ENCODE measurements around the gene APOBEC3B. TPM values are rescaled to one million over a fixed set of nuclear protein-coding genes. Genes with fewer than 3 reads are reported as not detected.
A peak's percentile ranks its signal among the peaks of the same experiment; 100 is the strongest.
"Not testable (repeated sequence)": the region's sequence is repeated elsewhere in the genome, so short reads cannot be mapped to it uniquely, and the experiment has no call there.

Gene APOBEC3B
- total and polyA plus RNA-seq, 2 experiments from 2014 or later = 2.2 to 11.0 TPM

DNA sequence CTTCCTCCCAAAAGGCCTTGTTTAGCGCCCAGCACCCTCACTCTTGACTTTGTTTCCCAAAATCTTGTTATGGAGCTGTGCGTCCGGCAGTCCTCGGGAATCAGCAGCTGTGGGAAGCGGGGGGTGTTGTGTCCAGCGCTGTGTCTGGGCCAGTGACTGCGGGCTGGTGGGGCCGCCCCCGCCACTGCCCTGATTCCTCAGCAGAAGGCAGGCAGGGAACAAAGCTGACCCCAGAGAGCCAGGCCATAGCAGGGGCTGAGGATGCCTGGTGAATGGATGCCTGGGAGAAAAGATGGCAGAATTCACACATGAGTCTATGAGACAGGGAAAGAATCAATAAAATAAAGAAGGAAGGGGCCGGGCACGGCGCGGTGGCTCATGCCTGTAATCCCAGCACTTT lies 34.4 kb downstream of the APOBEC3B start:
- no peaks in the 10 kb centered on the region for H3K9me2 ChIP-seq (replicated peaks; ENCODE audit: insufficient read depth)
- no peak for DNase-seq (ENCODE audit: low spot score)
- no peaks in the 10 kb centered on the region for H3K36me3 ChIP-seq (replicated peaks; ENCODE audit: insufficient read depth, low read depth)
- H2AFZ ChIP-seq = no peak overlapping the region
- H3K9me3 ChIP-seq (ENCODE audit: low read depth) = no peaks in the 10 kb centered on the region
- H3K4me2 ChIP-seq = no peak overlapping the region
- H3K79me2 ChIP-seq = peaks cover 14% of the 10 kb centered on the region
- peaks cover 30% of the 10 kb centered on the region for H3K4me1 ChIP-seq (ENCODE audit: insufficient read depth)
- no peaks in the 10 kb centered on the region for H3K27me3 ChIP-seq
- H4K20me1 ChIP-seq (ENCODE audit: insufficient read depth, poor library complexity, severe bottlenecking) = no peaks in the 10 kb centered on the region
- no peak overlapping the region for H3K4me3 ChIP-seq
- TF ChIP-seq EZH2phosphoT487 (IDR thresholded peaks at IDR 0.05; ENCODE audit: low read depth, severe bottlenecking, unreplicated experiment) (no peak), EZH2 (IDR thresholded peaks at IDR 0.05; ENCODE audit: borderline replicate concordance) (no peak)
- TF ChIP-seq, protein P1, sequence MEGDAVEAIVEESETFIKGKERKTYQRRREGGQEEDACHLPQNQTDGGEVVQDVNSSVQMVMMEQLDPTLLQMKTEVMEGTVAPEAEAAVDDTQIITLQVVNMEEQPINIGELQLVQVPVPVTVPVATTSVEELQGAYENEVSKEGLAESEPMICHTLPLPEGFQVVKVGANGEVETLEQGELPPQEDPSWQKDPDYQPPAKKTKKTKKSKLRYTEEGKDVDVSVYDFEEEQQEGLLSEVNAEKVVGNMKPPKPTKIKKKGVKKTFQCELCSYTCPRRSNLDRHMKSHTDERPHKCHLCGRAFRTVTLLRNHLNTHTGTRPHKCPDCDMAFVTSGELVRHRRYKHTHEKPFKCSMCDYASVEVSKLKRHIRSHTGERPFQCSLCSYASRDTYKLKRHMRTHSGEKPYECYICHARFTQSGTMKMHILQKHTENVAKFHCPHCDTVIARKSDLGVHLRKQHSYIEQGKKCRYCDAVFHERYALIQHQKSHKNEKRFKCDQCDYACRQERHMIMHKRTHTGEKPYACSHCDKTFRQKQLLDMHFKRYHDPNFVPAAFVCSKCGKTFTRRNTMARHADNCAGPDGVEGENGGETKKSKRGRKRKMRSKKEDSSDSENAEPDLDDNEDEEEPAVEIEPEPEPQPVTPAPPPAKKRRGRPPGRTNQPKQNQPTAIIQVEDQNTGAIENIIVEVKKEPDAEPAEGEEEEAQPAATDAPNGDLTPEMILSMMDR (IDR thresholded peaks at IDR 0.05; ENCODE audit: poor library complexity) = no peak
- 97% methylated on average over 13 of the region's 13 CpGs for WGBS (ENCODE audit: low lambda C conversion rate, missing lambda C conversion rate)
- no peak overlapping the region for H3K27ac ChIP-seq

DNA sequence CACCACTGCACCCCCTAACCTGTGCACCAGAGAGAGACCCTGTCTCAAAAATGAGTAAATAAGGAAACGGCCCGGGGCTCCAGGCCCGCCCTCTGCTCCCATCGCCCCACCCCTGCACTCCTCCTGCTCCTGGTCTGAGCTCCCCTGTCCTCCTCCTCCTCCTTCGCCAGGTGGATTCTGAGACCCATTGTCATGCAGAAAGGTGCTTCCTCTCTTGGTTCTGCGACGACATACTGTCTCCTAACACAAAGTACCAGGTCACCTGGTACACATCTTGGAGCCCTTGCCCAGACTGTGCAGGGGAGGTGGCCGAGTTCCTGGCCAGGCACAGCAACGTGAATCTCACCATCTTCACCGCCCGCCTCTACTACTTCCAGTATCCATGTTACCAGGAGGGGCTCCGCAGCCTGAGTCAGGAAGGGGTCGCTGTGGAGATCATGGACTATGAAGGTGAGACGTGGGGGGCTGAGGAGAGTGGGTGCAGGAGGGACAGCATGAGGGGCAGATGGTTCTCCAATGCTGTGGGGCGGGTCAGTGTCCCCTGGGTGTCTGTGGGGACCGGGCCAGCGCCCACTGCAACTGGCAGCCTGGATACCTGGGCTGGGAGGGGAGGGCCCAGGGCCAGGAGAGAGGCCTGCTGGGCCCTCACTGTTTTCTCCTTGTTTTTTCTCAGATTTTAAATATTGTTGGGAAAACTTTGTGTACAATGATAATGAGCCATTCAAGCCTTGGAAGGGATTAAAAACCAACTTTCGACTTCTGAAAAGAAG lies 35.6 kb downstream of the APOBEC3B start:
- TF ChIP-seq EZH2phosphoT487 (IDR thresholded peaks at IDR 0.05; ENCODE audit: low read depth, severe bottlenecking, unreplicated experiment) (no peak), EZH2 (IDR thresholded peaks at IDR 0.05; ENCODE audit: borderline replicate concordance) (no peak)
- TF ChIP-seq, protein P1 (IDR thresholded peaks at IDR 0.05; ENCODE audit: poor library complexity) = no peak
- Histone ChIP-seq H3K9me2 (replicated peaks; ENCODE audit: insufficient read depth) (no peaks in the 10 kb centered on the region), H3K4me2 (no peak overlapping the region), H3K79me2 (peaks cover 14% of the 10 kb centered on the region), H3K27ac (no peak overlapping the region), H4K20me1 (ENCODE audit: insufficient read depth, poor library complexity, severe bottlenecking) (no peaks in the 10 kb centered on the region), H3K9me3 (ENCODE audit: low read depth) (no peaks in the 10 kb centered on the region), H3K27me3 (no peaks in the 10 kb centered on the region), H3K4me3 (no peak overlapping the region), H3K36me3 (replicated peaks; ENCODE audit: insufficient read depth, low read depth) (no peaks in the 10 kb centered on the region), H2AFZ (no peak overlapping the region), H3K4me1 (ENCODE audit: insufficient read depth) (peaks cover 31% of the 10 kb centered on the region)
- 78% methylated on average over 18 of the region's 18 CpGs for WGBS (ENCODE audit: low lambda C conversion rate, missing lambda C conversion rate)
- DNase-seq (ENCODE audit: low spot score) = no peak

DNA sequence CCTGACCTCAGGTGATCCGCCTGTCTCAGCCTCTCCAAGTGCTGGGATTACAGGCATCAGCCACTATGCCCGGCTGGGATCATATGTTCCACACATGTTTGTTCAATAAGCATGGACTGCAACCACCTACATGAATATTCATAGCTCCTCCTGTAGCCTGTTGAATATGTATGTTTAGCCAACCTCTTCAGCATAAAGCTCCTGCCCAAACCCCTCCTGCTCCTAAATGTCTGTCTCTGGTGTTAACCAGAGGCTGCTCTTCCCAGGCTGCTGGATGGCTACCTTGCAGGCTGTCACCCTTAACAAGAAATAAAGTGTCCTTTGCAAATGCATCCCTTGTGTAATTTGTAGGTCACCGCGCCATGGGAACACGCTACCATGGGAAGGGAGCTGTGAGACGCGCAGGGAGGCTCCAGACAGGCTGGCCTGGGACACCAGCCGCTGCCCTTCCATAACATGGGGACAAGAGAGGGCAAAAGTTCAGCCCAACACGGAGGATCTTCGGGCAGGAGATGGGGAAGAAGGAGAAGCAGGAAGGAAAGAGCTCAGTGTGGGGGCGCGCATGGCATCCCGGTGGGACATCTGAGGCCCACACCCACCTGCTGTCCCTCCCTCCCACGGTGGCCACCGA lies 38.0 kb downstream of the APOBEC3B start:
- not testable (repeated sequence) for H3K36me3 ChIP-seq (replicated peaks; ENCODE audit: insufficient read depth, low read depth); H3K9me2 ChIP-seq (replicated peaks; ENCODE audit: insufficient read depth); H3K4me1 ChIP-seq (ENCODE audit: insufficient read depth); H3K9me3 ChIP-seq (ENCODE audit: low read depth); H3K4me3 ChIP-seq; H4K20me1 ChIP-seq (ENCODE audit: insufficient read depth, poor library complexity, severe bottlenecking); H2AFZ ChIP-seq; H3K27me3 ChIP-seq
- H3K27ac ChIP-seq = peak overlapping the region; percentile 53
- peaks cover 11% of the 10 kb centered on the region for H3K79me2 ChIP-seq
- WGBS (ENCODE audit: low lambda C conversion rate, missing lambda C conversion rate) = 49% methylated on average over 13 of the region's 15 CpGs
- peak overlapping the region; percentile 75 for H3K4me2 ChIP-seq
- DNase-seq (ENCODE audit: low spot score) = peak; percentile 37

DNA sequence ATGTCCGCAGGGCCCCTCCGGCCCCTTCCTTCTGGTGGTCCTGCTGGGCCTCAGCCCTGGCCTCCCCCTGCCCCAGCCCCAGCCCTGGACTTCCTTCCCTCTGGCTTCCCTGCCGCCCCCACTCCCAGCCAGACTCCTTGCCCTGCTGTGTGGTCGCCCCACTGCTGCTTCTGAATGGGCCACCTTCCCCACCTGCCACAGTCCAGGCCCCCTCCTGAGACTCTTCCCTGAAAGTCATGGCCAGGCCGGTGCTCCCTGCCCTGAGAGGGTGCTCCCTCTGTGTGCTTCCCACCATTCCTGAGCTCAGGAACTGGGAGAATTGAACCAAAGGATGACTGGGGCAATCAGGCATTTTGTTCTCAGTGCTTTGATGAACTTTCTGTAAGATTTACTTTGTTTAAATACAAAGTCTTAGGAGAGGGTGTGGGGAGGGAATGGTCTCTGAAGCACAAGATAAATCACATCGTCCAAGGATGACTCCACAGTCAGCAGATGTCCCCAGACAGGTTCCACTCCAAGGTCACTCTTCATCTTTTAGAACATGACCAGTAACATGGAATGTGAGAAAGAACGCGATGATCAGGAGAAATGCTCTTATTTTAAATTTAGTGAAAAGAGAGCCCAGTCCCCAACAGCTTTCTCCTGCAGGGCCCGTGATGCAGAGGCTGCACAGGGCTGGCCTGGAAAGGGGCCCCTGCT lies 39.6 kb downstream of the APOBEC3B start:
- no peak overlapping the region for H3K4me3 ChIP-seq
- peaks cover 7% of the 10 kb centered on the region for H3K4me1 ChIP-seq (ENCODE audit: insufficient read depth)
- H3K9me3 ChIP-seq (ENCODE audit: low read depth) = no peaks in the 10 kb centered on the region
- DNase-seq (ENCODE audit: low spot score) = no peak
- no peaks in the 10 kb centered on the region for H3K9me2 ChIP-seq (replicated peaks; ENCODE audit: insufficient read depth)
- no peaks in the 10 kb centered on the region for H3K36me3 ChIP-seq (replicated peaks; ENCODE audit: insufficient read depth, low read depth)
- peak overlapping the region; percentile 91 for H3K27ac ChIP-seq
- H4K20me1 ChIP-seq (ENCODE audit: insufficient read depth, poor library complexity, severe bottlenecking) = no peaks in the 10 kb centered on the region
- WGBS (ENCODE audit: low lambda C conversion rate, missing lambda C conversion rate) = 76% methylated on average over 8 of the region's 9 CpGs
- H2AFZ ChIP-seq = peak overlapping the region; percentile 63
- H3K79me2 ChIP-seq = no peaks in the 10 kb centered on the region
- peak overlapping the region; percentile 81 for H3K4me2 ChIP-seq
- no peaks in the 10 kb centered on the region for H3K27me3 ChIP-seq
- TF ChIP-seq EZH2phosphoT487 (IDR thresholded peaks at IDR 0.05; ENCODE audit: low read depth, severe bottlenecking, unreplicated experiment) = no peak
- no peak for TF ChIP-seq EZH2 (IDR thresholded peaks at IDR 0.05; ENCODE audit: borderline replicate concordance)
- TF ChIP-seq, protein P1 (IDR thresholded peaks at IDR 0.05; ENCODE audit: poor library complexity) = no peak
